T-cell (primary cell): Measurements from ENCODE around the gene ATP6V0E1. TPM values are rescaled to one million over a fixed set of nuclear protein-coding genes. Genes with fewer than 3 reads are reported as not detected.
"Not testable (repeated sequence)": the region's sequence is repeated elsewhere in the genome, so short reads cannot be mapped to it uniquely, and the experiment has no call there.

Experiments used
- ATAC-seq, 4 experiments: fragments of 200-7000 bp in 3 of 4; fragments of 150-1000 bp in 1 of 4; cut with Tn5 transposase; replicated peaks in 1 of 4; 1 replicate in 3 of 4; 2 replicates in 1 of 4; pipeline ENCODE4 v1.10.0; 2021; ENCODE audit warnings: moderate library complexity in 3 of 4, mild to moderate bottlenecking in 2 of 4, moderate number of reproducible peaks in 1 of 4
- CTCF ChIA-PET, 2 donors: fragments of 300-600 bp; sonication (Branson Sonifier 250); formaldehyde crosslinking; loops; one replicate each; lab custom pipeline; 2022; ENCODE audit warnings: antibody characterized with exemption in 2 of 2; lab: Charles Lee
- POLR2A ChIA-PET, 2 donors: fragments of 300-600 bp; sonication (Branson Sonifier 250); formaldehyde crosslinking; loops; one replicate each; lab custom pipeline; 2022; ENCODE audit warnings: antibody characterized with exemption in 2 of 2; lab: Charles Lee
- DNase-seq, 35 experiments: peaks; one replicate each; pipeline versions ENCODE4 v3.0.0 to v3.0.0-alpha.2; 2013 to 2023
- H3K27ac ChIP-seq: one replicate; pipeline ENCODE4 v1.5.1; 2013; ENCODE audit warnings: low read length
- H3K27me3 ChIP-seq, 2 experiments: replicated peaks in 1 of 2; 1 replicate in 1 of 2; 2 replicates in 1 of 2; pipeline versions ENCODE4 v1.6.1 to v1.7.0; 2013; ENCODE audit warnings: low read length in 1 of 2, mixed read lengths in 1 of 2; ENCODE audit not compliant: control insufficient read depth in 2 of 2, insufficient read depth in 2 of 2; ENCODE audit errors: extremely low read depth in 1 of 2
- H3K36me3 ChIP-seq, 2 donors: 1 replicate in 1 of 2; 2 replicates in 1 of 2; pipeline versions ENCODE4 v1.6.1 to v1.7.0; 2013; ENCODE audit warnings: low read length in 1 of 2; ENCODE audit not compliant: control insufficient read depth in 2 of 2, insufficient read depth in 1 of 2; ENCODE audit errors: extremely low read depth in 1 of 2
- H3K4me1 ChIP-seq, 2 experiments: 1 replicate in 1 of 2; 2 replicates in 1 of 2; pipeline versions ENCODE4 v1.6.1 to v1.7.0; 2013; ENCODE audit warnings: low read length in 2 of 2, mixed read lengths in 1 of 2; ENCODE audit not compliant: insufficient read depth in 2 of 2, control insufficient read depth in 1 of 2; ENCODE audit errors: extremely low read depth in 1 of 2
- H3K4me3 ChIP-seq, 2 donors: 1 replicate in 1 of 2; 2 replicates in 1 of 2; pipeline versions ENCODE4 v1.5.1 to v1.7.0; 2013; ENCODE audit warnings: mild to moderate bottlenecking in 2 of 2, low read length in 1 of 2, moderate library complexity in 1 of 2; ENCODE audit not compliant: control insufficient read depth in 1 of 2; ENCODE audit errors: extremely low read depth in 1 of 2
- H3K9me3 ChIP-seq: 2 replicates; pipeline ENCODE4 v1.7.0; 2013
- H3K27ac Mint-ChIP-seq, 2 donors: one replicate each; pipeline ENCODE4 v1.8.0; 2020 to 2021; ENCODE audit warnings: mild to moderate bottlenecking in 2 of 2, mixed read lengths in 2 of 2
- H3K27me3 Mint-ChIP-seq, 2 donors: one replicate each; pipeline ENCODE4 v1.8.0; 2021 to 2022; ENCODE audit warnings: mixed read lengths in 2 of 2
- H3K36me3 Mint-ChIP-seq: one replicate; pipeline ENCODE4 v1.8.0; 2021; ENCODE audit warnings: mixed read lengths
- H3K4me1 Mint-ChIP-seq, 3 donors: one replicate each; pipeline ENCODE4 v1.8.0; 2020 to 2022; ENCODE audit warnings: mixed read lengths in 3 of 3, mild to moderate bottlenecking in 1 of 3
- H3K4me3 Mint-ChIP-seq, 3 donors: one replicate each; pipeline ENCODE4 v1.8.0; 2020 to 2022; ENCODE audit warnings: mild to moderate bottlenecking in 3 of 3, mixed read lengths in 3 of 3, moderate library complexity in 3 of 3
- H3K9me3 Mint-ChIP-seq, 3 donors: one replicate each; pipeline ENCODE4 v1.8.0; 2020 to 2022; ENCODE audit warnings: mixed read lengths in 3 of 3
- WGBS: methylation state at CpG from one replicate; pipeline ENCODE4 v1.1.5; 2013; ENCODE audit warnings: missing lambda C conversion rate; ENCODE audit not compliant: insufficient coverage; 5-methylcytosine and 5-hydroxymethylcytosine counted together
- total RNA-seq, 35 experiments: library from RNA in 6 of 35; stranded (reverse) in 6 of 35; fragments of 120-200 nt in 1 of 35; gene quantifications; one replicate each; pipeline versions ENCODE4 v1.2.1 to v1.2.4 and lab custom pipeline; 2013 to 2026

Gene ATP6V0E1
- total RNA-seq, 5 donors from 2014 or later (not counting 1 experiment from before 2014, with no cell fraction given) = 81.6 to 156 (median 132) TPM

- ATAC-seq (no peak), DNase-seq (no peak)
- Mint-ChIP-seq H3K9me3 (peaks cover 0 to 3% (median 0%) of the 10 kb centered on the region in 3 donors), H3K27me3 (no peaks in the 10 kb centered on the region), H3K4me3 (no peak overlapping the region), H3K27ac (no peak overlapping the region), H3K4me1 (peaks cover 61 to 65% (median 64%) of the 10 kb centered on the region in 3 donors), H3K36me3 (peaks cover 27% of the 10 kb centered on the region)
- Histone ChIP-seq H3K4me3 (no peak overlapping the region), H3K4me1 (peaks cover 0 to 6% of the 10 kb centered on the region in 2 experiments), H3K9me3 (no peaks in the 10 kb centered on the region), H3K27ac (no peak overlapping the region), H3K36me3 (peaks cover 0 to 3% of the 10 kb centered on the region in 2 donors), H3K27me3 (no peaks in the 10 kb centered on the region)
- POLR2A ChIA-PET = interaction anchor here in 1 of 2 donors (0.7 kb wide), 1 partner anchor 403 kb away, joined by 3 read pairs; no protein-coding TSS in a partner anchor
- no CpG with 5 or more reads among the region's 5 CpGs for WGBS
- CTCF ChIA-PET = no interaction called here
These were observed 91.7 kb downstream of the ATP6V0E1 start for GRCh38 chr5:173075137-173075843.

GRCh38 chr5:173075970-173076369, 92.4 kb downstream of the ATP6V0E1 start:
- WGBS = no CpG with 5 or more reads among the region's 5 CpGs
- Mint-ChIP-seq H3K4me3 (no peak overlapping the region), H3K27me3 (no peaks in the 10 kb centered on the region), H3K27ac (no peak overlapping the region), H3K4me1 (peaks cover 60 to 63% (median 63%) of the 10 kb centered on the region in 3 donors), H3K9me3 (peaks cover 0 to 3% (median 0%) of the 10 kb centered on the region in 3 donors), H3K36me3 (peaks cover 31% of the 10 kb centered on the region)
- DNase-seq (no peak), ATAC-seq (no peak)
- H3K27me3 ChIP-seq = no peaks in the 10 kb centered on the region
- peaks cover 0 to 6% of the 10 kb centered on the region in 2 experiments for H3K4me1 ChIP-seq
- no peaks in the 10 kb centered on the region for H3K9me3 ChIP-seq
- H3K27ac ChIP-seq = no peak overlapping the region
- ChIA-PET POLR2A (interaction anchor here in 1 of 2 donors (0.6 to 0.7 kb wide), 2 partner anchors 11 to 403 kb away, joined by 3 to 4 read pairs; no protein-coding TSS in a partner anchor), CTCF (no interaction called here)
- peaks cover 3 to 6% of the 10 kb centered on the region in 2 donors for H3K36me3 ChIP-seq
- H3K4me3 ChIP-seq = no peak overlapping the region

- H3K27ac ChIP-seq, H3K4me3 ChIP-seq: not testable (repeated sequence)
These were observed 92.9 kb downstream of the ATP6V0E1 start for GRCh38 chr5:173076471-173076870.

GRCh38 chr5:173078878-173079277, 95.3 kb downstream of the ATP6V0E1 start:
- Mint-ChIP-seq H3K27me3 (no peaks in the 10 kb centered on the region), H3K4me3 (no peak overlapping the region), H3K9me3 (peaks cover 0 to 3% (median 0%) of the 10 kb centered on the region in 3 donors), H3K4me1 (peaks cover 47 to 52% (median 51%) of the 10 kb centered on the region in 3 donors), H3K36me3 (peaks cover 42% of the 10 kb centered on the region), H3K27ac (no peak overlapping the region)
- H3K4me3 ChIP-seq = no peak overlapping the region
- H3K4me1 ChIP-seq = peaks cover 0 to 6% of the 10 kb centered on the region in 2 experiments
- no peaks in the 10 kb centered on the region for H3K27me3 ChIP-seq
- ChIA-PET POLR2A (no interaction called here), CTCF (no interaction called here)
- no peak for ATAC-seq
- H3K9me3 ChIP-seq = no peaks in the 10 kb centered on the region
- no peak overlapping the region for H3K27ac ChIP-seq
- WGBS = 100% methylated on average over 2 of the region's 3 CpGs
- peaks cover 3 to 15% of the 10 kb centered on the region in 2 donors for H3K36me3 ChIP-seq
- no peak for DNase-seq

More at GRCh38 chr5:173076471-173076870, 92.9 kb downstream of the ATP6V0E1 start:
- Mint-ChIP-seq H3K36me3 (peaks cover 36% of the 10 kb centered on the region), H3K4me1 (peaks cover 59 to 65% (median 62%) of the 10 kb centered on the region in 3 donors)
- CTCF ChIA-PET, H3K4me1 ChIP-seq, H3K27me3 ChIP-seq, H3K27ac Mint-ChIP-seq, H3K9me3 Mint-ChIP-seq, DNase-seq, H3K9me3 ChIP-seq, ATAC-seq, H3K4me3 Mint-ChIP-seq, H3K27me3 Mint-ChIP-seq: not testable (repeated sequence)
- WGBS = 100% methylated on average over 1 of the region's 4 CpGs
- H3K36me3 ChIP-seq = peaks cover 3 to 11% of the 10 kb centered on the region in 2 donors
- POLR2A ChIA-PET = interaction anchor here in 1 of 2 donors (0.6 kb wide), 1 partner anchor 11 kb away, joined by 4 read pairs; no protein-coding TSS in a partner anchor

Other genes starting within 250 kb of the ATP6V0E1 start
- 1,000 to 10,000 TPM in 2 of 5 donors, 10 to 100 TPM in 3; 22.6 to 1,564 (median 28.9) TPM for gene DUSP1, start 212.6 kb upstream of the ATP6V0E1 start, total RNA-seq
- 10 to 100 TPM; 45.5 to 67.7 (median 46.8) TPM for gene ERGIC1, start 149.5 kb upstream of the ATP6V0E1 start, total RNA-seq
- gene RPL26L1, start 24.3 kb upstream of the ATP6V0E1 start, total RNA-seq = 10 to 100 TPM; 13.7 to 16.4 (median 14.0) TPM
- gene CREBRF, start 72.6 kb downstream of the ATP6V0E1 start, total RNA-seq = 10 to 100 TPM; 77.8 to 94.7 (median 89.7) TPM
- 10 to 100 TPM in 2 of 5 donors, 1 to 10 TPM in 3; 7.0 to 27.1 (median 9.4) TPM for gene BNIP1, start 160.8 kb downstream of the ATP6V0E1 start, total RNA-seq